ENCODE measurements around the gene ZBTB4. TPM values are rescaled to one million over a fixed set of nuclear protein-coding genes. Genes with fewer than 3 reads are reported as not detected.

The ZBTB4 gene
- total RNA-seq, 1 donor from 2014 or later, result 31.2 TPM

DNA sequence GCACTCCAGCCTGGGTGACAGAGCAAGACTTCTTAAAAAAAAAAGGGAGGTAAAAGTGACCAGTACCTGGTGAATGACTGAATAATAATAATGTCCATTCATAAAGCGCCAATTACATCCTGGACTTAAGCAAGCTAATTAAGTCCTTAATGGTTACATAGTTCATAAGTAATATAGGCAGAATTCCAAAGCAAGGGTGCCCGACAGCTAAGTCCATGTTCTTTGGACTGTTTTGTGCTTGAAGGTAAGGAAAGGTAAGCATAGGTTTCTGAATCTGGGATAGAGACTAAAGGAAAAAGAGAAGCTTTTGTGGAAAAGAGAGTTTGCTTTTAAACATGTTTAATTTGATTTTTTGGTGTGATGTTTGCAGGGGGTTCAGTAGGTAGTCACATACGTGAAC is 14.5 kb upstream of the ZBTB4 start:
- peaks cover 29% of the 10 kb centered on the region for H3K36me3 Mint-ChIP-seq (ENCODE audit: low read depth, unreplicated experiment)
- H3K27me3 Mint-ChIP-seq (ENCODE audit: low read depth, unreplicated experiment), result no peaks in the 10 kb centered on the region

DNA sequence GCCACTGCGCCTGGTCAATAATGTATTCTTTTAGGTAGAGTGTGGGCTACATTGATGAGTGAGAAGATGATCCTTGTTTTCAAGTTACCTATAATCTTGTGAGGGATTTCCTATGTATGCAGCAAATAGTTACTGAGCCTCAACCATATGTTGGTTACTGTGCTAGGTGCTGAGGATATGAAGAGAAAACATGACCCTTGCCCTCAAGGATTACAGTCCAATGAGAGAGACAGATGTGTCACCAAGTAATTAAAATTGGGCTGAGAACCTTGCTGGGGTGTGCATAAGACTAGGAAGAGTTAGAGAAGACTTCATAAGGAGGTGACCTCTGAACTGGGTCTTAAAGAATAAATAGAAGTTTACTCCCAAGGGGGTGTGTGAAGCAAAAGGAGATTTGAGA is 12.2 kb upstream of the ZBTB4 start:
- H4K20me1 ChIP-seq (ENCODE audit: insufficient read depth, low read length), result peaks cover 98% of the 10 kb centered on the region
- no peak overlapping the region for H3K4me2 ChIP-seq (ENCODE audit: low read length)
- no peaks in the 10 kb centered on the region for H3K9me3 ChIP-seq (ENCODE audit: insufficient read depth, low read depth, low read length)
- FAIRE-seq (no peak), DNase-seq (ENCODE audit: low read depth) (no peak)
- no peak overlapping the region for H3K27ac ChIP-seq (ENCODE audit: low read depth, low read length)
- peaks cover 4% of the 10 kb centered on the region for H3K4me1 ChIP-seq (ENCODE audit: insufficient read depth, low read length)
- Mint-ChIP-seq H3K27me3 (ENCODE audit: low read depth, unreplicated experiment) (no peaks in the 10 kb centered on the region), H3K27ac (ENCODE audit: unreplicated experiment) (no peak overlapping the region), H3K4me1 (ENCODE audit: low read depth, unreplicated experiment) (peaks cover 29% of the 10 kb centered on the region), H3K9me3 (ENCODE audit: unreplicated experiment) (no peaks in the 10 kb centered on the region), H3K4me3 (ENCODE audit: unreplicated experiment) (peak overlapping the region; percentile 25), H3K36me3 (ENCODE audit: low read depth, unreplicated experiment) (peaks cover 12% of the 10 kb centered on the region)
- no peak overlapping the region for H2AFZ ChIP-seq (ENCODE audit: low read depth, low read length)
- H3K4me3 ChIP-seq (ENCODE audit: insufficient read depth, low read depth, low read length), result no peak overlapping the region
- no peak overlapping the region for H3K9ac ChIP-seq (ENCODE audit: low read length)
- TF ChIP-seq EZH2 (IDR thresholded peaks at IDR 0.05; ENCODE audit: insufficient read depth, low read length), result no peak
- TF ChIP-seq, protein P1, sequence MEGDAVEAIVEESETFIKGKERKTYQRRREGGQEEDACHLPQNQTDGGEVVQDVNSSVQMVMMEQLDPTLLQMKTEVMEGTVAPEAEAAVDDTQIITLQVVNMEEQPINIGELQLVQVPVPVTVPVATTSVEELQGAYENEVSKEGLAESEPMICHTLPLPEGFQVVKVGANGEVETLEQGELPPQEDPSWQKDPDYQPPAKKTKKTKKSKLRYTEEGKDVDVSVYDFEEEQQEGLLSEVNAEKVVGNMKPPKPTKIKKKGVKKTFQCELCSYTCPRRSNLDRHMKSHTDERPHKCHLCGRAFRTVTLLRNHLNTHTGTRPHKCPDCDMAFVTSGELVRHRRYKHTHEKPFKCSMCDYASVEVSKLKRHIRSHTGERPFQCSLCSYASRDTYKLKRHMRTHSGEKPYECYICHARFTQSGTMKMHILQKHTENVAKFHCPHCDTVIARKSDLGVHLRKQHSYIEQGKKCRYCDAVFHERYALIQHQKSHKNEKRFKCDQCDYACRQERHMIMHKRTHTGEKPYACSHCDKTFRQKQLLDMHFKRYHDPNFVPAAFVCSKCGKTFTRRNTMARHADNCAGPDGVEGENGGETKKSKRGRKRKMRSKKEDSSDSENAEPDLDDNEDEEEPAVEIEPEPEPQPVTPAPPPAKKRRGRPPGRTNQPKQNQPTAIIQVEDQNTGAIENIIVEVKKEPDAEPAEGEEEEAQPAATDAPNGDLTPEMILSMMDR (IDR thresholded peaks at IDR 0.05; ENCODE audit: insufficient read depth, low read depth, low read length), result no peak
- H3K36me3 ChIP-seq (ENCODE audit: insufficient read depth, low read length), result peaks cover 18% of the 10 kb centered on the region
- H3K27me3 ChIP-seq (ENCODE audit: insufficient read depth, low read length), result no peaks in the 10 kb centered on the region
- H3K79me2 ChIP-seq (ENCODE audit: insufficient read depth, low read length), result peaks cover 99% of the 10 kb centered on the region

More for the DNA sequence above, 14.5 kb upstream of the ZBTB4 start:
- no peaks in the 10 kb centered on the region for H3K9me3 Mint-ChIP-seq (ENCODE audit: unreplicated experiment)
- Histone ChIP-seq H3K4me3 (ENCODE audit: insufficient read depth, low read depth, low read length) (no peak overlapping the region), H3K27me3 (ENCODE audit: insufficient read depth, low read length) (no peaks in the 10 kb centered on the region), H2AFZ (ENCODE audit: low read depth, low read length) (no peak overlapping the region), H3K79me2 (ENCODE audit: insufficient read depth, low read length) (peaks cover 94% of the 10 kb centered on the region), H4K20me1 (ENCODE audit: insufficient read depth, low read length) (peaks cover 97% of the 10 kb centered on the region), H3K27ac (ENCODE audit: low read depth, low read length) (no peak overlapping the region), H3K9me3 (ENCODE audit: insufficient read depth, low read depth, low read length) (no peaks in the 10 kb centered on the region), H3K9ac (ENCODE audit: low read length) (no peak overlapping the region), H3K4me1 (ENCODE audit: insufficient read depth, low read length) (no peaks in the 10 kb centered on the region), H3K4me2 (ENCODE audit: low read length) (no peak overlapping the region), H3K36me3 (ENCODE audit: insufficient read depth, low read length) (peaks cover 38% of the 10 kb centered on the region)
- H3K4me3 Mint-ChIP-seq (ENCODE audit: unreplicated experiment), result no peak overlapping the region
- DNase-seq (ENCODE audit: low read depth) (no peak), FAIRE-seq (no peak)
- H3K4me1 Mint-ChIP-seq (ENCODE audit: low read depth, unreplicated experiment), result peaks cover 15% of the 10 kb centered on the region
- H3K27ac Mint-ChIP-seq (ENCODE audit: unreplicated experiment), result no peak overlapping the region
- TF ChIP-seq, protein P1 (IDR thresholded peaks at IDR 0.05; ENCODE audit: insufficient read depth, low read depth, low read length), result no peak
- no peak for TF ChIP-seq EZH2 (IDR thresholded peaks at IDR 0.05; ENCODE audit: insufficient read depth, low read length)

DNA sequence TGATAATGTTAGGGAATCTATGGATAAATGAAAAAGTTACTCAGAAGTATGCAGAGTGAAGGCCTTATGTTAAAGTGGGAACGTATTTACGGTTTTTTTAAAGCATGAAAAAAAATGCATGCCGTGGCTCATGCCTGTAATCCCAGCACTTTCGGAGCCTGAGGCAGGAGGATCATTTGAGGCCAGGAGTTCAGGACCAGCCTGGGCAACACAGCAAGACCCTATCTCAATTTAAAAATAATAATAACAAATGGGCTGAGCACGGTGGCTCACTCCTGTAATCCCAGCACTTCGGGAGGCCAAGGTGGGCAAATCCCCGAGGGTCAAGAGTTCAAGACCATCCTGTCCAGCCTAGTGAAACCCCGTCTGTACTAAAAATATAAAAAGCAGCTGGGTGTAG is 10.7 kb upstream of the ZBTB4 start:
- Histone ChIP-seq H3K9me3 (ENCODE audit: insufficient read depth, low read depth, low read length) (no peaks in the 10 kb centered on the region), H3K36me3 (ENCODE audit: insufficient read depth, low read length) (peaks cover 9% of the 10 kb centered on the region), H3K4me3 (ENCODE audit: insufficient read depth, low read depth, low read length) (no peak overlapping the region), H3K9ac (ENCODE audit: low read length) (no peak overlapping the region), H3K27ac (ENCODE audit: low read depth, low read length) (no peak overlapping the region), H3K4me1 (ENCODE audit: insufficient read depth, low read length) (peaks cover 14% of the 10 kb centered on the region), H4K20me1 (ENCODE audit: insufficient read depth, low read length) (peaks cover 96% of the 10 kb centered on the region), H3K4me2 (ENCODE audit: low read length) (no peak overlapping the region), H2AFZ (ENCODE audit: low read depth, low read length) (no peak overlapping the region), H3K27me3 (ENCODE audit: insufficient read depth, low read length) (no peaks in the 10 kb centered on the region), H3K79me2 (ENCODE audit: insufficient read depth, low read length) (peaks cover 99% of the 10 kb centered on the region)
- Mint-ChIP-seq H3K4me1 (ENCODE audit: low read depth, unreplicated experiment) (peaks cover 35% of the 10 kb centered on the region), H3K4me3 (ENCODE audit: unreplicated experiment) (peak overlapping the region; percentile 52), H3K27me3 (ENCODE audit: low read depth, unreplicated experiment) (no peaks in the 10 kb centered on the region), H3K27ac (ENCODE audit: unreplicated experiment) (no peak overlapping the region), H3K36me3 (ENCODE audit: low read depth, unreplicated experiment) (peaks cover 10% of the 10 kb centered on the region), H3K9me3 (ENCODE audit: unreplicated experiment) (no peaks in the 10 kb centered on the region)
- TF ChIP-seq, protein P1 (IDR thresholded peaks at IDR 0.05; ENCODE audit: insufficient read depth, low read depth, low read length), result no peak
- TF ChIP-seq EZH2 (IDR thresholded peaks at IDR 0.05; ENCODE audit: insufficient read depth, low read length), result no peak
- DNase-seq (ENCODE audit: low read depth) (no peak), FAIRE-seq (no peak)
